LoVo (cell line): Measurements from ENCODE around the gene FAF1.
"Not testable (repeated sequence)": the region's sequence is repeated elsewhere in the genome, so short reads cannot be mapped to it uniquely, and the experiment has no call there.

ENCODE experiments used
- DNase-seq: peaks from one replicate; pipeline ENCODE4 v3.0.0-alpha.2; 2016; ENCODE audit warnings: low spot score

FAF1 gene

DNA sequence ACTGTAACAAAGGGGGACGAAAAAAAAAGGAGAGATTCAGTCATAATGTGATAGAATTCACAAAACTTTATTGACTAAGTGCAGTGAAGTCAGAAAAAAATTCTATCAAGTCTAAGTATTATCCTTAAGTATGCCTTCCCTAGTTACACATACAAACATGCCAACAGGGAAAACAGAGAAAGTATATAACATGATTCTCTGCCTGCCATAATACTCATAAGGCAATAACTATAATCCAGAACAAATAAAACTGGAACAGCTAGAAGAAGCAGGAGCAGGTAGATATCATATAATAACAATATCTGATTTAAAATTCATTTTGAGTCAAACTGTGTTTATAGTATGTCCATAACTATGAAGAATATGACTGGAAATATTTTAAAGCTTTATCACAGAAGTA, 184.3 kb downstream of the FAF1 start:
- no peak for DNase-seq

DNA sequence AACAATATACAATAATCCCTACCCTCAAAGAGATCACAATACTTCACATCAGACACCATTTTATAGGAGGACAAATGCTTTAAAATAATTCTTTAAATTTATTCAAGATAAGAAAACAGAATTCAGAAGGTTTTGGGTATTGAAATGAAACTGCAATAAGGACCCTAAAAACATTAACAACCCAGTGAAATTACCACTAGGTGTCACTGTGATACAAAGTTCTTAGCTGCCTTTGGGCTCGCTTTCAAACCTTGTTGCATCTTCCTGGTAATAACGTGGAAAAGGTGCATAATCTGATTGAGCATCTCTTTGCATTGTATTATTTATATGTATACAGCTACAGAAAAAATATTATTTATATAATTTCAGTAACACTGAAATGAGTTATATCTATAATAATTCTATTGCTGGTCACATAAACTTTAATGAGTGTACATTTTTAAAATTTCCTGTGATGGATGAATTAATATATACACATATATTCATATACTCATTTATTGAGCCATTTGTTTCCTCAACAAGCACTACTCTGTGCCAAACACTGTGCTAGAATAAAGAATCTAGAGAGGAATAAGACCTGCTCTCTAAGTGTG, 185.2 kb downstream of the FAF1 start:
- DNase-seq: peak; percentile 46

DNA sequence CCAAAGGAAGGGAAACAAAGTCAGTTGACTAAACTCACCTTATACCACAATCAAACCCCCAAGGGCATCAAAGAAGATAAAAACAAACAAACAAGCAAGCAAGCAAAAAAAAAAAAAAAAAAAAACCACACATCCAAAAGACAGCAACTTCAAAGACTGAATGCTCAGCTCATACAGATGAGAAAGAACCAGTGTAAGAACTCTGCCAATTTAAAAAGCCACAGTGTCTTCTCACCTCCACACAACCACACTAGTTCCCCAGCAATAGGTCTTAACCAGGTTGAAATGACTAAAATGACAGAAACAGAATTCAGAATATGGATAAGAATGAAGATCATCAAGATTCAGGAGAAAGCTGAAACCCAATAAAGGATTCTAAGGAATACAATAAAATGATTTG, 193.4 kb downstream of the FAF1 start:
- DNase-seq: no peak

- DNase-seq: not testable (repeated sequence)
Measured at GRCh38 chr1:50756543-50756942, 203.5 kb downstream of the FAF1 start.

DNA sequence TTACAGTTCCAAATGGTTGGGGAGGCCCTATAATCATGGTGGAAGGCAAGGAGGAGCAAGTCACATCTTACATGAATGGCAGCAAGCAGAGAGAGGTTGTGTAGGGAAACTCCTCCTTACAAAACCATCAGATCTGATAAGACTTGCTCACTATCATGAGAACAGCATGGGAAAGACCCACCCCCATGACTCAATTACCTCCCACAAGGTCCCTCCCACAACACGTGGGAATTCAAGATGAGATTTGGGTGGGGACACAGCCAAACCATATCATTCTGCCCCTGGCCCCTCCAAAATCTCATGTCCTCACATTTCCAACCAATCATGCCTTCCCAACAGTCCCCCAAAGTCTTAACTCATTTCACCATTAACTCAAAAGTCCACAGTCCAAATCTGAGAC, 205.3 kb downstream of the FAF1 start:
- DNase-seq: not testable (repeated sequence)

DNA sequence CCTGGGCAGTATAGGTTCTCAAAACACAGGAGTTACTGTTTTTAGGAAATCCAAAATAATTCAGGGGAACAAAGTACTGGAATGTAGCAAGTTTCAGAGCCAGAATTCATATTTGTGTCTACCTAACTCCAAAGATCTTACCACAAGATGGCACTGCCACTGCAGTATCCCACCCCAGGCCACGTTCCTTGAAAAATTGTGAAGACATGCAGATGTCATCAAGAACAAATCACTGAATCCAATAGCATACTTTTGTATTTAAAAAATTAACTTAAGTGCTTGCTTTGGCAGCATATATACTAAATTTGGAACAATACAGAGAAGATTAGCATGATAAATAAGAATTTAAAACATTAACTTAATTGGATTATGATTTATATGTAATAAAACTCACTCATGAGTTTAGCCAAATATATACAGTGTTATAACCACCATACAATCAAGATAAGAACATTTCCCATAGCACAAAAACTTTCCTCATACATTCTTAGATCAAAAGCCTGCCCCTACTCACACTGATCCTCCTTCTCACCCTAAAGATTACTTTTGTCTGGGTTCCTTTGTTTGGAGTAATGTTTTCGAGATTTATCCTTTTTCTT, 209.9 kb downstream of the FAF1 start:
- DNase-seq: no peak

GRCh38 chr1:50747394-50747793, 212.7 kb downstream of the FAF1 start:
- DNase-seq: no peak

- no peak for DNase-seq
Measured at GRCh38 chr1:50742523-50742922, 217.5 kb downstream of the FAF1 start.

DNA sequence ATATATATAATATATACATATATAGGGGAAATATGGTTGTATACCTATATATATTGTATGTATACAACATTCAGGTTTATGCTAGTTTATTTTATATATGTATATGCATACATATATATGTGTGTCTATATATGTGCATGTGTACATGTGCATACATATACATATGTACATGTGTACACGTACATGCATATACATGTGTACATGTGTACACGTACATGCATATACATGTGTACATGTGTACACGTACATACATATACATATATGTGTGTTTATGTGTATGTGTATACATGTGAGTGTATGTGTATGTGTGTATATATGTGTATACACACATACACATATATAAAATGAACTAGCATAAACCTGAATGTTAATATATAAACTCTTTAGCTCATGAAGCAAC, 220.9 kb downstream of the FAF1 start:
- DNase-seq: no peak

GRCh38 chr1:50735443-50735842, 224.6 kb downstream of the FAF1 start:
- DNase-seq: peak; percentile 9

GRCh38 chr1:50727578-50727977, 232.5 kb downstream of the FAF1 start:
- DNase-seq: not testable (repeated sequence)

DNA sequence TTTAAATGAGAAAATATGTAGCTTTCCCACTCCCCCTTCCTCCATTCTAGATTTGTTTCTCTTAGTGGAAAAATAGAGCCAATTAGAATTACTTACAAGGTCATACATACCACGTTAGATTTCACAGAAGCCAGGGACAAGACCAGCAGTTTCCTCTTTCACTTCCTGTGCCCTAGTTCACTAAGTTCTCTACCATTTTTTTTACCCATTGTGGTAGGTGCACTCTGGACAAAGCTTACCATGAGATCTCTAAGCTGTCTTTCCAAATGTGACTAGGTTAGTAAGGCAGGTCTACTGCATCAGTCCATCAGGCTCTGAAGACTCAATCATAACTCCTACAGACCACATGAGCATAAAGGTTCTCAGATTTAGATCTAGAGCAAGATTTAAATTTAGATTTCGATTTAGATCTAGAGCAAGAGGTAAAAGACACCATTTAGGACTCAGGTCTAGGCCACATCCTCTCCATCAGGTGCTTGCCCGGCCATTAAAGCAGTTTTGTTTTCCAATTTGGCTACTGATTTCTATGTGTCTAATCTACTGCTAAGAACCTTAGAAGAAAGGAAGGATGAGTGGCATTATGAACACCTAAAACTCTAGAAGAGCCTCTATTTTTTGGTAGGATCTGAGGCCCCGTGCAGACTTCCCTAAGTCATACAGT, 235.3 kb downstream of the FAF1 start:
- no peak for DNase-seq

- DNase-seq: no peak
Measured at GRCh38 chr1:50720457-50721053, 239.5 kb downstream of the FAF1 start.

DNA sequence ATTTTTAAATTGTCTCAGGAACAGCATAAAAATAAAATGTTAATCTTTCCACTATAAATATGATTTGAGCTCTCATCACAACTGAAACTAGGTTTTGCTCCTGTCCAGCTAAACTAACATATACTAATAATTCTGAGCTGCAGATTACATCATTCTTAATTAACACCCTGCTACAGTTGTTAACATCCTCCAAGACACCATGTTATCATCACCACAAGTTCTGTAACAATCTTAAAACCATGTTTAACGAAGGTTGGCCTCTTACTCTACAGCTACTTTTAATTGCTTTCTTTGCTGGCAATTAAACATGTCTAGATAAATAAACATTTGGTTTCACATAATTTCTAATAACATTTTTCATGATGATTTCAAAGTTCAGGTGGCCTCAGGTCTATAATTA, 240.9 kb downstream of the FAF1 start:
- DNase-seq: no peak

GRCh38 chr1:50717327-50717726, 242.7 kb downstream of the FAF1 start:
- DNase-seq: no peak

DNA sequence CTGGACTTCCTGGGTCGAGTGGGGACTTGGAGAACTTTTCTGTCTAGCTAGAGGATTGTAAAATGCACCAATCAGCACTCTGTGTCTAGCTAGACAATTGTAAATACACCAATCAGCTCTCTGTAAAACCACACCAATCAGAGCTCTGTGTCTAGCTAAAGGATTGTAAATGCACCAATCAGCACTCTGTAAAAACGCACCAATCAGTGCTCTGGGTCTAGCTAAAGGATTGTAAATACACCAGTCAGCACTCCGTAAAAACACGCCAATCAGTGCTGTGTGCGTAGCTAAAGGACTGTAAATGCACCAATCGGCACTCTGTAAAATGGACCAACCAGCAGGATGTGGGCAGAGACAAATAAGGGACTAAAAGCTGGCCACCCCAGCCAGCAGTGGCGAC, 243.6 kb downstream of the FAF1 start:
- DNase-seq: not testable (repeated sequence)

DNA sequence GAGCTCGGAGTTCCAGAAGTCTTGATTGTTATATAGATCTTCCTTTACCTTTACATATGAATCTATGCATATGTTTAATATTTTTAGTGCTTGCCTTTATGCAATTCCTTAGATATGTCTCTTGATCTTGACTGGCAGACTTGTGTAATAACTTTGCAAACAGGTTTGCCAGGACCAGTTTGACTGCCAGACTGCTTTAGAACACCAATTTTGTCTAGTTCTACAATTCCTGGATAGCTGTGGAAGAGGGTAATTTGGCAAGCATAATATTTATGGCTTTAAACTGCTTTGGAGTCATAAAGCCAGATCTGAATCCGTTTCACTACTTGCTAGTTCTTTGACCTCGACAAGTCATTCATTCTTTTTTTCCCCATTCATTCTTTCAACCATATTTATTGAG, 250.0 kb downstream of the FAF1 start:
- DNase-seq: no peak

- DNase-seq: no peak
Measured at GRCh38 chr1:50707824-50708223, 252.2 kb downstream of the FAF1 start.

GRCh38 chr1:50705699-50706098, 254.4 kb downstream of the FAF1 start:
- no peak for DNase-seq

- DNase-seq: no peak
Measured at GRCh38 chr1:50705041-50705440, 255.0 kb downstream of the FAF1 start.

DNA sequence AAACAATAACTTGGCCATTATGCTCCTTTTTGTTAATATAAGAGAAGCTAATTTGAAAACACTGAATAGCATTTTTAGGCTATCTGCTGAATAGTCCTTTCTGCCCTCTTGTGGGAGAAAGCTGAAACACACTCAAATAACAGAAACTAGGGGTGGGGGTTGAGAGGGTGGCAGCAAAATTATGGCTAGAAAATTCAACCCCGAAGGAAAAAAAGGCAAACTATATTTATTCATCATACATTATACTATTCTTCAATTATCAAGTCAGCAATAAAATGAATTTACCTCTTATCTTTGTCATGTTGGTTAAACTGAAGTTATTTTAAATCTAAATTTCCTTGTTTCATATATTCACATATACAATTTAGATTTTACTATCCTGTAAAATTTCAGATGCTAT, 255.9 kb downstream of the FAF1 start:
- DNase-seq: peak; percentile 28

DNA sequence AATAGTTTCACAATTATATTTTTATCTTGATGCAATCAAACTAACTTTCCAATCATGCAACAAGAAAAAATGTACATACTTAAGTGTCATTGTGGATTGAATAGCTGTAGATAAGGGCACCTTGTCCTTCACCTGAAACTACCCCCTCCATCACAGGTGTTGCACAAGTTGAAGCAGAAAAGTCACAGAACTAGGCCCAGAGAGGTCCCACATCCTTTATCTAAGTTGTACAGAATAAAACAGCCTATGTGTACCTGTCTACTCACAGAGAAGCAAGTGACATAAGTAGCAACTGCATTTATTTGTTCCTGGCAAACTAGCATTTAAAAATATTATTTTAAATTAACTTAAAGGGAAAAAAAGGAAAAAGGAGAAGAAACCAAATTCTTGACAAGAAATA, 256.8 kb downstream of the FAF1 start:
- DNase-seq: no peak

- no peak for DNase-seq
Measured at GRCh38 chr1:50702395-50702794, 257.7 kb downstream of the FAF1 start.
